Measurements from ENCODE around the gene NHEJ1. TPM values are rescaled to one million over a fixed set of nuclear protein-coding genes. Genes with fewer than 3 reads are reported as not detected.

The NHEJ1 gene
- total and polyA plus RNA-seq, 8 donors: 4.5 to 25.5 (median 11.8) TPM

DNA sequence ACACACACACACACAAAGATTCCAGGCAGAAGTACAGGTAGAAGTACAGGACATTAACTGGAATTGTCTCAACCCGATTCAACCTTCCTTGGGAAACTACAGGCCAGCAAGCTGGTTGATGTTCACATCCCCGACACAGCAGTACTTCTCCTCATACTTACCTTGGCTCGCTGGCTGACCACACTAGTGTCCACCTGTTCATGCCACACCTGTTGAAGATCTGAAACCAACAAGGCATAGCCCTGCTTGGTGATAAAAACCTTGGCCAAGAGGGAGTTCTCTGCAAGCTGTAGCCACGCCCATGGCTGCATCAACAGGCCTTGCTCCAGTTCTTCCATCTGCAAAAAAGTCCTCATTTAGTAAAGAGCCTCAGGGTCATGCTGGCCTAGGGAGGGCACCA lies 2.6 kb downstream of the NHEJ1 start:
- no peak for DNase-seq
- Histone ChIP-seq H3K9me3 (no peaks in the 10 kb centered on the region), H3K36me3 (peaks cover 12 to 40% (median 36%) of the 10 kb centered on the region in 4 donors), H3K27ac (no peak overlapping the region), H3K4me1 (peaks cover 4 to 19% (median 16%) of the 10 kb centered on the region in 4 donors), H3K4me3 (no peak overlapping the region), H3K27me3 (no peaks in the 10 kb centered on the region)
- no peak for TF ChIP-seq POLR2A (IDR thresholded peaks at IDR 0.05)
- no peak for TF ChIP-seq CTCF (IDR thresholded peaks at IDR 0.05)
- no peak for TF ChIP-seq POLR2AphosphoS5 (IDR thresholded peaks at IDR 0.05)
- no peak for TF ChIP-seq EP300 (IDR thresholded peaks at IDR 0.05)
- intact Hi-C loops (cut with DNase I; ENCODE audit: low total_unique reads): loop anchor here (5.0 to 10.0 kb wide), 2 partner anchors 101 to 133 kb away; no protein-coding TSS in a partner anchor
- 73 to 88% (median 81%) methylated on average over 4 of the region's 4 CpGs for WGBS, 5 donors

DNA sequence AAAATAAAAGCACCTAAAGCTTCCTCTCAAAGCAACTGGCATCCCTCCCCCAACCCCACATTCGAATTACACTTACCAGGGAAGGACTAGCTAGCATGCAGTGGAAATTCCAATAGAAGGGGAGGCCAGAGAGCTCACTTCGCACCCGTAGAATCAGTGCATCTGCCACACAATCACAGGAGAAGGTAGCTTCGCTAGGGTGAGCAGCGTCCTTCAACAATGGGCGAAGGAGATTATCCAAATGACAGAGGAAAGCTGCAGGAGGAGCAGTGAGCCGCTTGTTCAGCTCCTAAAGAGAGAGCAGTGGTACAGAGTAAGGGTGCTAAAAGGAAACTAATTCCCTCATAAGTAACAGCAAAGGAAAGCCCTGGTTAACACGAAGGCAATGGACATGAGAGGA lies 3.2 kb downstream of the NHEJ1 start:
- TF ChIP-seq EP300 (IDR thresholded peaks at IDR 0.05): no peak
- no peak for TF ChIP-seq POLR2AphosphoS5 (IDR thresholded peaks at IDR 0.05)
- Histone ChIP-seq H3K9me3 (no peaks in the 10 kb centered on the region), H3K36me3 (peaks cover 12 to 47% (median 42%) of the 10 kb centered on the region in 4 donors), H3K27me3 (no peaks in the 10 kb centered on the region), H3K4me3 (no peak overlapping the region), H3K4me1 (peaks cover 4 to 19% (median 16%) of the 10 kb centered on the region in 4 donors), H3K27ac (no peak overlapping the region)
- WGBS, 5 donors: 85 to 94% (median 87%) methylated on average over 8 of the region's 8 CpGs
- DNase-seq: no peak
- intact Hi-C loops (cut with DNase I; ENCODE audit: low total_unique reads): loop anchor here (5.0 to 10.0 kb wide), 2 partner anchors 100 to 133 kb away; no protein-coding TSS in a partner anchor

DNA sequence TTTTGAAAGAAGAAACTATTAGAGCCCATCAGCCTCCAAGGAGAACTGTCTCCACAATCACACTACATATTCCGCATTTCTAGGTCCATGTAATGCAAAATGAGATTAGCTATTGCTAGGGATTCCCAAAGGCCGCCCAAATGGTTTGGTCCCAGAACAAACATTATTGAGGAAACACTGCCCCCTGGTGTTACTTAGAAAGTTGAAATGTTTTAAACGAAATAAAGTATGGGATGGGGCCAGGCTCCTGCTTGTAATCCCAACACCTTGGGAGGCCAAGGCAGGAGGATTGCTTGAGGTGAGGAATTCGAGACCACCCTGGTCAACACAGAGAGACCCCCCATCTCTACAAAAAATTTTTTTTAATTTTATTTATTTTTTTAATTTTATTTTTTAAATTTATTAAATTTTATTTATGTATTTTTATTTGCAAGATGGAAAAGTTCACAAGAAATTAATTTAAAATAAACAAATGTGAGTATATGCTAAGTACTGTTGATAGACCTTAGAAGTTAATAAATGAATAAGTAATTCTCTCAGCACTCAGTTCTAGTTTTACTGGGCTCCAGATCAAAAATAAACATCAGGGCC lies 5.5 kb downstream of the NHEJ1 start:
- no peak overlapping the region for H3K27ac ChIP-seq
- no peaks in the 10 kb centered on the region for H3K27me3 ChIP-seq
- no peaks in the 10 kb centered on the region for H3K9me3 ChIP-seq
- peak; percentile 35 to 90 for DNase-seq
- TF ChIP-seq EP300 (IDR thresholded peaks at IDR 0.05) (no peak), POLR2AphosphoS5 (IDR thresholded peaks at IDR 0.05) (peak in 1 of 3 donors; percentile 20), POLR2A (IDR thresholded peaks at IDR 0.05) (no peak), CTCF (IDR thresholded peaks at IDR 0.05) (peak in 5 of 7 experiments; percentile 17 to 71 (median 63))
- intact Hi-C loops (cut with DNase I; ENCODE audit: low total_unique reads): loop anchor here (5.0 to 10.0 kb wide), 2 partner anchors 98 to 130 kb away; no protein-coding TSS in a partner anchor
- no peak overlapping the region for H3K4me3 ChIP-seq
- 3 to 11% (median 4%) methylated on average over 4 of the region's 4 CpGs for WGBS, 5 donors
- peaks cover 12 to 56% (median 49%) of the 10 kb centered on the region in 4 donors for H3K36me3 ChIP-seq
- peaks cover 4 to 13% (median 8%) of the 10 kb centered on the region in 4 donors for H3K4me1 ChIP-seq

GRCh38 chr2:219149667-219150066 lies 10.9 kb downstream of the NHEJ1 start:
- H3K27me3 ChIP-seq: no peaks in the 10 kb centered on the region
- DNase-seq: peak; percentile 20 to 47
- no peaks in the 10 kb centered on the region for H3K9me3 ChIP-seq
- no peak overlapping the region for H3K4me3 ChIP-seq
- H3K4me1 ChIP-seq: peaks cover 8 to 15% (median 11%) of the 10 kb centered on the region in 4 donors
- intact Hi-C loops (cut with DNase I; ENCODE audit: low total_unique reads): loop anchor here (10.0 kb wide), 1 partner anchor 125 kb away; no protein-coding TSS in a partner anchor
- H3K27ac ChIP-seq: peak overlapping the region in 1 of 5 donors; percentile 12
- H3K36me3 ChIP-seq: peaks cover 16 to 72% (median 66%) of the 10 kb centered on the region in 4 donors
- no peak for TF ChIP-seq POLR2AphosphoS5 (IDR thresholded peaks at IDR 0.05)
- no peak for TF ChIP-seq CTCF (IDR thresholded peaks at IDR 0.05)
- TF ChIP-seq POLR2A (IDR thresholded peaks at IDR 0.05): no peak
- TF ChIP-seq EP300 (IDR thresholded peaks at IDR 0.05): no peak
- WGBS, 5 donors: 0 to 18% (median 12%) methylated on average over 1 of the region's 1 CpG

- WGBS, 5 donors: 80 to 94% (median 86%) methylated on average over 5 to 6 of the region's 6 CpGs
- no peak for DNase-seq
- H3K36me3 ChIP-seq: peaks cover 29 to 98% (median 89%) of the 10 kb centered on the region in 4 donors
These were observed 18.3 kb downstream of the NHEJ1 start for GRCh38 chr2:219142329-219142728.

More at GRCh38 chr2:219142329-219142728, 18.3 kb downstream of the NHEJ1 start:
- Histone ChIP-seq H3K27ac (no peak overlapping the region), H3K4me1 (no peaks in the 10 kb centered on the region), H3K4me3 (no peak overlapping the region), H3K9me3 (no peaks in the 10 kb centered on the region), H3K27me3 (no peaks in the 10 kb centered on the region)
- intact Hi-C loops (cut with DNase I; ENCODE audit: low total_unique reads): no loop called here
- no peak for TF ChIP-seq EP300 (IDR thresholded peaks at IDR 0.05)
- no peak for TF ChIP-seq POLR2A (IDR thresholded peaks at IDR 0.05)
- TF ChIP-seq POLR2AphosphoS5 (IDR thresholded peaks at IDR 0.05): no peak
- no peak for TF ChIP-seq CTCF (IDR thresholded peaks at IDR 0.05)
